Measurements from ENCODE around the gene NCOA3.
"Not testable (repeated sequence)": the region's sequence is repeated elsewhere in the genome, so short reads cannot be mapped to it uniquely, and the experiment has no call there.

NCOA3 gene

DNA sequence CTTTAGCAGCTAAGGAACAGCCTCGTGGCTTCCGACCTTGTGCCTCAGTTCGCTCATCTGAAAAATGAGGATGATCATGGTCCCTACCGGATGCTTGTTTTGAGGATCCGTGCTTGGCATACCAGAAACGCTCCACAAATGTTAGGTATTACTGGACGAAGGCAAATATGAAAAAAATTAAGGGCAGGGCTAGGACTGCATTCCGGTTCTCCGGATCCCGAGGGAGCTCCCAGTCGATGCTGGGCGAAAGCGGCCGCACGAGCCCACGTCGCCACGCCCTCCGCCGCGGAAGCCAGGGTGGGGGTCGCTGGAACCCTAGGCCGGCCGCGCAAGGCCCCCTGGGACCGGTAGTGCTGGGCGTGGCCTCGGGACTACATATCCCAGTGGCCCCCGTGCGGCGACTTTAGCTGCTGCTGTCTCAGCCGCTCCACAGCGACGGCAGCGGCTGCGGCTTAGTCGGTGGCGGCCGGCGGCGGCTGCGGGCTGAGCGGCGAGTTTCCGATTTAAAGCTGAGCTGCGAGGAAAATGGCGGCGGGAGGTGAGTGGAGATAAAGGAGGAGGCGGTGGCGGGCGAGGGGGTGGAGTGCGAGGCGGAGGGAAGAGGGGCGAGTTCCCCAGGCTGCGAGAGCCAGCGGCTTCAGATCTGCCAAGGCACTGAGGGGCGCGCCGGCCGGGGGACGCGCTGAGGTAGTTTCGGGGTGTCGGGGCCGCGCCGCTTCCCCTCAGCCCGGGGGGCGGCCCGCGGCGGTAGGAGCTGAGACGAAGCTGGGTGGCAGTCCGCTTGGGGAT, at the start of gene NCOA3:
NCOA3 (plus strand) TSS at position 406 of the 789 bp plus-strand sequence. CDS start 120,361 bp downstream, outside the sequence.
- DNase-seq, result peak; percentile 94

DNA sequence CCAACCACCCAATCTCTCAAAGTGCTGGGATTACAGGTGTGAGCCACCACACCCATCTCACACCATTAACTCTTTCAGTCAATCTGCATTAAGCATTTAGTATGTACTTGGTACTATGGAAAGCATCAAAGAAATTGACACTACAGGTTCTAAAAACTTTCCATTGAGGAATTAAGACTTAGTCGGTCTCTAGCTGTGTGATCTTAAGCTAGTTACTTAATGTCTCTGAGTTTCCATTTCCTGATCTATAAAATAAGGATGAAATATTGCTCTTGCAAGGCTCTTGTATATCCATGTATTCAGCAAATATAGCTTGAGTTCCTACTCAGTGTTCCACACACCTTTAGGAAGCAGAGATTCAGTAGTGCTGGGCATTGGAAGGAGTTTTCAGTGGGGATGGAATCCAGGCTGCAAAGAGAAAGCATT, 48.9 kb upstream of the NCOA3 start:
- no peak for DNase-seq

DNA sequence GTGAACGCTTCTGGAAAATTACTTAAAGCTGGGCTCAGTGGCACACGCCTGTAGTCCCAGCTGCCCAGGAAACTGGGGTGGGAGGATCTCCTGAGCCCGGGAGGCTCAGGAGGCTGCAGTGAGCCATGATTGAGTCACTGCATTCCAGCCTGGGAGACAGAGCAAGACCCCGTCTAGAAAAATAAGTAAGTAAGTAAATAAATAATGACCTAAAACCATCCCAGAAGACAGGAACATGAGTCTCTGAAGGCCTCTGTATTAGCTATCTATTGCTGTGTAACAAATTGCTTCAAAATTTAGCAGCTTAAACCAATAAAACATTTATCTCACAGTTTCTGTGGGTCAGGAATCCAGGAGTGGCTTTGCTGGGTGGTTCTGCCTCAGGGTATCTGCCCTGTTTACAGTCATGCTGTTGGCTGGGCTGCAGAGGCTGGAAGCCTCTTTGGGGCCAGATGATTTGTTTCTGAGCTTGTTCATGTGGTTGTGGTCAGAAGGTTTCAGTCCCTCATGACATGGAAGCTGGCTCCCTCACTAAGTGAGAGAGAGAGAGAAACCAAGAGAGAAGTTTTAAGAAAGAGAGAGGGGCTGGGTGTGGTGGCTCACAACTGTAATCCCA, 48.4 kb upstream of the NCOA3 start:
- DNase-seq, result no peak

DNA sequence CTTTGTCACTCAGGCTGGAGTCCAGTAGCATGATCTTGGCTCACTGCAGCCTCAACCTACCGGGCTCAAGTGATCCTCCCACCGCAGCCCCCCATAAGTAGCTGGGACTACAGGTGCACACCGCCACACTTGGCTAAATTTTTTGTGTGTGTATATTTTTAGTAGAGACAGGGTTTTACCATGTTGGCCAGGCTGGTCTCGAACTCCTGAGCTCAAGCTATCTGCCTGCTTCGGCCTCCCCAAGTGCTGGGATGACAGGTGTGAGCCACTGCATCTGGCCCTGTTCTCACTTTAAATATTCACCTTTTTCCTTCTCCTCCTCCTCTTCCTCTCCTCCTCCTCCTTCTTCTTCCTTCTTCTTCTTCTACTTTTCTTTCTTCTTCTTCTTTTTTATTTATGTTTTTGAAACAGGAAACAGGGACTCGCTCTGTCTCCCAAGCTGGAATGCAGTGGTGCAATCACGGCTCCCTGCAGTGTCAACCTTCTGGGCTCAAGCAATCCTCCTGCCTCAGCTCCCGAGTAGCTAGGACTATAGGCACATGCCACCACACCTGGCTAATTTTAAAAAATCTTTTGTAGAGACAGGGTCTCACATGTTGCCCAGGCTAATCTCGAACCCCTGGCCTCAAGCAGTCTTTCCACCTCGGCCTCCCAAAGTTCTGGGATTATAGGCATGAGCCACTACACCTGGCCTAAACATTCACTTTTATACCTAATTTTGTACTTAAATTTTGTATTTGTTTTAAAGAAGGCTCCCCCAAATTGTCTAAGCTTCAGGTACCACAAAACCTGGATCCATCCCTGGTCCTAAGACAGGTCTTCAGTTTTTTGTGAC, 47.2 kb upstream of the NCOA3 start:
- no peak for DNase-seq

DNA sequence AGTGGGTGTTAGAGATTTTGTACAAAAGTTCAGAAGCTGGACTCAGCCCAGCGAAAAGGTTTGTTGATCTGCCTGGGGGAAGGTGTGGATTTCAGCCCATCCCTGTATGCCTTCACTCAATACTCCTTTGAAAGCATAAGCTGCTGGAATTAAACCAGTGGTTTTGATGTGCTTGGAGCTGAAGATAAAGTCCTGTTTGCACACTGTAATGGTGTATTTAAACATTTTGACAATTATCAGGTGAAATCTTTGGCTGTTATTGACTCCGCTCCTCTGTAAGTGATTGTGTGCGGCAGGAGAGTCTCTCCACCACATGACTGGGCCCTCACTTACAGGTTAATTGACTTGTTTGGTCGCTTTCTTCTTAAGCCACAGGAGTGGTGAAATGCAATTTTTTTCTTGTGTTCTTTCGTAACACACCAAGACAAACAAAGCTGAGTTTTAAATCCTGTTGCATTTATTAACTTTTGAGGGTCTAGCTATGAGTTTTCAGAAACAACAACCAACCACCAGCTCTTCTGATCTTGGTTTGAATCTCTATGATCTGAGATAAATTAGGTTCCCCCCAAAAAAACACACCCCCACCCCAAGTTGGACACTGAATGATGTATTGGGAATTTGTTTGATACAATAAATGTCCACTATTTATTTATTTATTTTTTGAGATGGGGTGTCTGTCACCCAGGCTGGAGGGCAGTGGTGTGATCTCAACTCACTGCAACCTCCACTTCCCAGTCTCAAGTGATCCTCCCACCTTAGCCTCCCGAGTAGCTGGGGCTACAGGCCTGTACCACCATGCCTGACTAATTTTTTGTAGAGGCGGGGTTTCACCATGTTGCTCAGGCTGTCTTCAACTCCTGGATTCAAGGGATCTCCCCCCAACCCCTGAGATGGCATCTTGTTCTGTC, 46.3 kb upstream of the NCOA3 start:
- DNase-seq, result no peak

DNA sequence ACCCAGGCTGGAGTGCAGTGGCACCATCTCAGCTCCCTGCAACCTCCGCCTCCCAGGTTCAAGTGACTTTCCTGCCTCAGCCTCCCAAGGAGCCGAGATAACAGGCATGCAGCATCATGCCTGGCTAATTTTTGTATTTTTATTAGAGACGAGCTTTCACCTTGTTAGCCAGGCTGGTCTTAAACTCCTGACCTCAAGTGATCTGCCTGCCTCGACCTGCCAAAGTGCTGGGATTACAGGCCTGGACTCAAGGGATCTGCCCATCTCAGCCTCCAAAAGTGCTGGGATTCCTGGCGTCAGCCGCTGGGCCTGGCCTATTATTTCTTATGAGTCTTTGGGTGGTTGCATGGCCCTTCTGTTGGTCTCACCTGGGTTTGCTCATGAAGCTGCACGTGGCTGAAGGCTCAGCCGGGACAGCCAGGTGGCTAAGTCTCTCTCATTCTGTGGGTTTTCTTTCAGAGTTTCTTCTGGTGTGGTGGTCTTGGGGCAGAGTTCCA, 45.6 kb upstream of the NCOA3 start:
- no peak for DNase-seq

DNA sequence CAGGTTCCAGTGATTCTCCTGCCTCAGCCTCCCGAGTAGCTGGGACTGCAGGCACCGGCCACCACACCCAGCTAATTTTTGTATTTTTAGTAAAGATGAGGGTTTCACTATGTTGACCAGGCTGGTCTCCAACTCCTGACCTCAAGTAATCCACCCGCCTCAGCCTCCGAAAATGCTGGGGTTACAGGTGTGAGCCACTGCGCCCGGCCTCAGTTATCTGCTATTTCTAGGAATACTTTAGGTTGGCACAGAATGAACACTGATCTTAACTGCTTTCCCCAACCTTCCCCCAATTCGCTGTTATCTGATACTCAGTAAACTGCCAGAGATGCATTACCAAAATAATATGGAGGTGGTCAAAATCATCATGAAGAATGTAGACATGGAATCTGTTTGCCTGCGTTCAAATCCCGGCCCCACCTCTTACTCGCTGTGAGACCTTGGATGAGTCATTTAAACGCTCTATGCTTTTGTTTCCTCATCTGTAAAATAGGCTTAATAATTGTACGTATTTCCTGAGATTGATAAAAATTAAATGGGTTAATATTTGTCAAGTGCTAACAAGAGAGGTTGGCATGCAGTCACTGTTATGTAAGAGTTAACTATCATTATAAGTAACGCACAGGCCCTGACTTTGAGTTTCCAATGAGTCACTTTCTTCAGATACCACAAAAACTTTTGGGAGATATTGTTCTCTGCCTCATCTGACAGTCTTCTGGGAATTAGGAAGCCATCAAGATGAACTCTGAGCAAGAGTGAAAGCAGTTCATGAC, 44.5 kb upstream of the NCOA3 start:
- peak; percentile 62 for DNase-seq

DNA sequence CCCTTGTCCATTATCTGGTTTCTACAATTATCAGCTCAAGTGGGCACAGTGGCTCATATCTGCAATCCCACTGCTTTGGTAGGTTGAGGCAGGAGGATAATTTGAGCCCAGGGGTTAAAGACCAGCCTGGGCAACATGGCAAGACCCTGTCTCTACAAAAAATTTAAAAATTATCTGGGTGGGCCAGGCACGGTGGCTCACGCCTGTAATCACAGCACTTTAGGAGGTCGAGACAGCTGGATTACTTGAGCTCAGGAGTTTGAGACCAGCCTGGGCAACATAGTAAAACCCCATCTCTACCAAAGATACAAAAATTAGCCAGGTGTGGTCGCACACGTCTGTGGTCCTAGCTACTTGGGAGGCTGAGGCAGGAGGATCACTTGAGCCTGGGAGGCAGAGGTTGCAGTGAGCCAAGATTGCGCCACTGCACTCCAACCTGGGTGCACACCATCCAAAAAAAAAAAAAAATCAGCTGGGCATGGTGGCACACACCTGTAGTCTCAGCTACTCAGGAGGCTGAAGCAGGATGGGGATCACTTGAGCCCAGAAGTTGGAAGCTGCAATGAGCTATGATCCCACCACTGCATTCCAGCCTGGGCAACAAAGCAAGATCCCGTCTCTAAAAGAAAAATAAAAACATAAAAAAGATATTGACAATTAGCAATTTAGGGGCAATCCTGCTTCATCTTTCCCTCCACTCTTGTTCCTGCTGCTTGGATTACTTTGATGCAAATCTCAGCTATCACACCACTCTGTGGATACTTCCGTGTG, 43.2 kb upstream of the NCOA3 start:
- DNase-seq, result not testable (repeated sequence)

DNA sequence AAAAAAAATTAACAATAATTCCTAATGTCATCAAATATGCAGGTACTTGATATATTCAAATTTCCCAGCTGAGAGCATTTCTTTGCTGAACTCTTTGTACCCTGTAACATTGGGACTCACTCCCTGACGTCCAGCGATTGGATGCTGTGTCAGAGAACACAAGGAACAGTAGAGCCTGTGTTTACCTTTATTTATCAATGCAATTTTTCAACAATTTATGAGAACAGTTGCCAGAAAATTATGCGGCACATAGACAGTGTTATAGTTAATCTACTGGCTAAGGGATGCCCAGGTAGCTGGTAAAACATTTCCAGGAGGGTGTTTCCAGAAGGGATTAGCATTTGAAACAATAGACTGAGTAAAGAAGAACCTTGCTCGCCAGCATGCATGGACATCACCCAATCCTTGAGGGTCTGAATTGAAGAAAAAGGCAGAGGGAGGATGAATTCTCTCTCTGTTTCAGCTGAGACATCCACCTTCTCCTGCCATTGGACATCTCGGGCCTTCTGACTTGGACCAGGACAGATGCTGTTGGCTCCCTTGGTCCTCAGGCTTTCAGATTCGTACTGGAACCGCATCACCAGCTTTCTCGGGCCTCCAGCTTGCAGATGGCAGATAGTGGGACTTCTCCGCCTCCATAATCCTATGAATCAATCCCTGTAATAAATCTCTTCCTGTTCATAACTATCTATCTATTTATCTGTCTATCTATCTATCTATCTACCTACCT, 42.2 kb upstream of the NCOA3 start:
- DNase-seq, result no peak

DNA sequence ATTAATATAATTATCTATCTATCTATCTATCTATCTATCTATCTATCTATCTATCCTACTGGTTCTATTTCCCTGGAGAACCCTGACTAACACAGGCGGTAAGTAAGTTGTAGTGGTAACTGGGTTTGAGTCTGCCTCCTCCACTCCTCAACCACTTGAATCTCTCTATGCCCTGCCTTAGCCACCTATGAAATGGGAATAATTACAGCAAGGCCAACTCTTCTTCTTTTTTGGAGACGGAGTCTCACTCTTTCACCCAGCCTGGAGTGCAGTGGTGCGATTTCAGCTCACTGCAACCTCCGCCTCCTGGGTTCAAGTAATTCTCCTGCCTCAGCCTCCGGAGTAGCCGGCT, 41.0 kb upstream of the NCOA3 start:
- not testable (repeated sequence) for DNase-seq

DNA sequence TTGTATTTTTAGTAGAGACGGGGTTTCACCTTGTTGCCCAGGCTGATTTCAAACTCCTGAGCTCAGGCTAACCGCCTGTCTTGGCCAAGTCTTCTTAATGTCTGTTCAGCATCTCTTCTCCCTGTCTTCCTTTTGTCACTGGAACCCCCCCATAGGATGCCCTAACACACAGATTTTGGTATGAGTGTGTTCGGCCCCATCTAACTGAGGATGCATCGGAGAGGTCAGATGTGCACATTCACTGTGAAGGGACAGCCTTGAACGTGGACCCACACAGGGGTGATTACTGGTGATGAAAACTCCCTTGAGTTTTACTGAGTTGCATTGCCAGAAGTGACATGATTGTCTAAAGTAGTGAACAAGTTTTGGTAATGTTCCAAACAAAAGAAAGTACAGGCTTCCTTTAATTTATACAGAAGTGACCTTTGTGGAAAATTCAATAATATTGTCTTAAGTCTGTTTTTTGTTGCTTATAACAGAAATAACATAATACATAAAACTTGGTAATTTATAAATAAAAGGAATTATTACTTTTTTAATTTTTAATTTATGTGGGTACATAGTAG, 40.5 kb upstream of the NCOA3 start:
- DNase-seq, result no peak

DNA sequence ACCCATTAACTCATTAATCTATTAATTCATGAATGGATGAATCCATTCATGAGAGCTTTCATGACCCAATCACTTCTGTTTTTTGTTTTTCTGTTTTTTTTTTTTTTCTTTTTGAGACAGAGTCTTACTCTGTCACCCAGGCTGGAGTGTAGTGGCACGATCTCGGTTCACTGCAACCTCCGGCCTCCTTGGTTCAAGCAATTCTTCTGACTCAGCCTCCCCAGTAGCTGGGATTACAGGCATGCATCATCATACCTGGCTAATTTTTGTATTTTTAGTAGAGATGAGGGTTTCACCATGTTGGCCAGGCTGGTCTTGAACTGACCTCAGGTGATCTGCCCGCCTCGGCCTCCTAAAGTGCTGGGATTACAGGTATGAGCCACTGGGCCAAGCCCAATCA, 39.8 kb upstream of the NCOA3 start:
- DNase-seq, result not testable (repeated sequence)

DNA sequence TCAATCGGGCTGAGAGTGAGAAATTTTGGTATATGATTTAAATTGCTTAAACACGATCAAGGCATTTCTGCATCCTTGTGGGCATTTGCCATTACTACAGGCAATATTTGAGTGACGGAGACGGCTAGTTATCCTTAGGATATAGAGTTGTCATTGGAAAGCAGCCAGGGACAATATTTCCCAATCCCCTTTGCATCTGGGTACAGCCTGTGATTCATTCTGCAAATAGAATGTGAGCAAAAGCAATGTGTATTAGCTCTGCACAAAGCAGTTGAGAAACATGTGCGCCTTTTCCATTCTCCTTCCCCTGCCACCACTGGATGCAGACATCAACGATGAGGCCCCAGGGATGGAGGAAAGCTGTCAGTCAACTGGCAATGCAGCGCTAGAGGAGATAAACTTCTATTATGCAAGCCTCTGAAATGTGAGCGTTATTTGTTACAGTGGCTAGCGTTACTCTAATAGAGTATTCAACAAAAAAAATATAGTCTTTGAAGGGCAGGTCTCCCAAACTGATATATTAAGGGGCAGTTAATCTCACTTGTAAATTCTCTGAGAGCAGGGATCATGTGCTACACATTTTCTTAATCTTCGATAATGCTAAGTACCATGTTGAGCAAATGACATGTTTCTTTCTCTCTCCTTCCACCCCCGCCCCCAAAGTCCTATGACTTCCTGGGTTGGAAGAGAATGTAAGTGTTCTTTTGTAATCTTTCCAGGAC, 37.1 kb upstream of the NCOA3 start:
- DNase-seq, result no peak

DNA sequence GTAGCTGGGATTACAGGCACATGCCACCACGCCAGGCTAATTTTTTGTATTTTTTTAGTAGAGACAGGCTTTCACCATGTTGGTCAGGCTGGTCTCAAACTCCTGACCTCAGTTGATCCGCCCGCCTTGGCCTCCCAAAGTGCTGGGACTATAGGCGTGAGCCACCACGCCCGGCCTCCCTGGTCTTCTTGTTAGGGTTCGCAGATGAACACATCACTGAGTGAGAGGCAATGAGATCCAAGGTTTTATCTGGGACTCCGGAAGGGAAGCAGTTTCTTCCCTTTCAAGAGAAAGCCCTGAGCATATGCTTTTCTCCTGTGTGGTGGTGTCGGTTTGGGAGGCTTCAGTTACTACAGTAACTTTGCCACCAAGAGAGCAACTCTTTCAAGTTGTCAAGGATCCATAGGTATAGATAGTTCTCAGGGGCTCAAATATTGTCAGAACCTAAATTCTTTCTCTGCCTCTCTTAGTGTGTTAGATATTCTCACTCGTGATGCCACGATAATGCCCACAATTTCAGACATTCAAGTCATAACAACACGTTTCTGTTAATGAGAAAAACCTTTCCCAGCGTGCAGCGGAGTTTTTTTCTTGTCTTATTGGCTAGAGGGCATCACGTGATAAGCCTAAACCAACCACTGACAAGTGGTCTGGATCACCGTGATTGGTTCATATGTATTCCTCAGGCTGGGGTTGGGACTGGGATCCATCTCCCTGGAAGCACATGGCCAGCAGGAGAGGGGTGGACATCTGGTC, 36.2 kb upstream of the NCOA3 start:
- no peak for DNase-seq

DNA sequence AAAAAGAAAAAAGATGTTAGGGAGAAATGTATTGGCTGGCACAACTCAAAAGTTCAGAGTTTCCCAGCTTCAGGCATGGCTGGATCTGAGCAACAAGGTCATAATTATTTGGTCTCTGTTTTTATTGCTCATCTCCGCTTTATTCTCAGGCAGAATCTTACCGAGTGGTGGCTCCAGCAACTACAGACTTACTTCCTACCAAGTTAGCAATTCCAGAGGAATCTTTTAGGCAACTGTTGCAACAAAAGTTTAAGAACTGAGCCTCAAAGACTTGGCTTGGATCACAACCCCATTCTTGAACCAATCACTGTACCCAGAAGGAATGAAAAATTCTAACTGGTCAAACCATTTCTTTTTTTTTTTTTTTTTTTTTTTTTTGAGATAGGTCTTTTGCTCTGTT, 35.5 kb upstream of the NCOA3 start:
- no peak for DNase-seq

DNA sequence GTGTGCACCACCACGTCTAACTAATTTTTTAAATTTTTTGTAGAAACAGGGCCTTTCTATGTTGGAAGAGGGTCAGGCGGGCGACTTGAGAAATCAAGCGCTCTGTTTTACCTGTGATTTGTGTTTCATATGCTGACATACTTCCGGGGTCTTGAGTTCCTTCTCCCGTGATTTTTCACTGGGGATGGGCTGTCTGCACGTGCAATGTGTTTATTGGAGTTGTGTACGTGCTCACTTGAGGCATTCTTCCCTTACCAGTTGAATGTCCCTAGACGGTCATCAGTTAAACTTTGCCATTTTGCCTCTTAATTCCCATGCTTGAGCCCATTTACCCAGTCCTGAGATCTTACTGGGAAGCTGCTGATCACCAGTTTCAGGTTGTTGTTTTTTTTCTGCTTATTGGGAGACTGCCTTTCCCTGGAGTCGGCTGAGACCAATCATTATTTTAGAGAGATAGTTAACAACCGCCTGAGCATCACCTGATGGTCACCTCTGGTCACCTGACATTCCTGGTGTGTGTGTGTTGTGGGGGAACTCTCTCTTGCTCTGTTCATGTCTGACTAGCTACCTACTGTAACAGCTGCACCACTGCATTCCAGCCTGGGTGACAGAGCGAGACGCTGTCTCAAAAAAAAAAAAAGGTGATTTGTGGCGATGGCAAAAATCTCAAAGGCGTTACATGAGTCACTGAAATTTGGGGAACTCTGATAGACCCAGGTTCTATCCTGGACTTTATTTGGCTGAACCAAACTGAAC, 34.8 kb upstream of the NCOA3 start:
- DNase-seq, result no peak

DNA sequence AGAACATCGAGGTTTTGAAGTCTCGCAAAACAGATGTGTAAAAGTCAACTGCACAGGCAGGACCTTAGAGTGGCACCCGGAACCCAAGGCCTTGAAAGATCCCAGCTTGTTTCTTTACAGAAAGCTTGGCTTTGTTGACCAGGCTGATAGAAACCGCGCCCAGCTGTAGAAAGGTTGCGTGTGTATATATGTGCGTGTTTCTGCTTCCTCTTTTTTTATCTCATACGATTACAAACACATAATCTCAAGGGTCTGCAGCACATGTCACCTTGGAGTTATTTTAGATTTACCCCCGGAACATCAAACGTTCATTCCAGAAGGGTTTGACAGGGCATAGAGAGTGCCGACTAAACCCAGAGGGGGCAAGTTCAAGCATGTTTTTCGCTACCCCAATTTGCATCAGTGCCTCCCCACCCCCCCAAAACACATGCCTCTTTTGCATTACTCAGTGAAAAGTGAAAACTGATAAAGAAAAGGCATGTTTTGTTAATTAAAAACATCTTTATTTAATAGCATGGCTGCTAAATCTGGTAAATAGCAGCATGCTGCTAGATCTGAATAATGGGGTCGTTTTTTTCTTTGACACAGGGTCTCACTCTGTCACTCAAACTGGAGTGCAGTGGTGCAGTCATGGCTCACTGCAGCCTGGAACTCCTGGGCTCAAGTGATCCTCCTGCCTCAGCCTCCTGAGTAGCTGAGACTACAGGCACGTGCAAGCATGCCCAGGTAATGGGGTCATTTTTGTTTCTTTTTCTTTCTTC, 33.2 kb upstream of the NCOA3 start:
- peak; percentile 69 for DNase-seq
